ENCODE results near the gene SLC44A2.

The SLC44A2 gene

GRCh38 chr19:10625003-10625761, at the start of gene SLC44A2:
Gene SLC44A2, plus strand, starts transcription at chr19:10625553. Its CDS starts 81 bp downstream, at chr19:10625634.
- DNase-seq, result no peak

DNA sequence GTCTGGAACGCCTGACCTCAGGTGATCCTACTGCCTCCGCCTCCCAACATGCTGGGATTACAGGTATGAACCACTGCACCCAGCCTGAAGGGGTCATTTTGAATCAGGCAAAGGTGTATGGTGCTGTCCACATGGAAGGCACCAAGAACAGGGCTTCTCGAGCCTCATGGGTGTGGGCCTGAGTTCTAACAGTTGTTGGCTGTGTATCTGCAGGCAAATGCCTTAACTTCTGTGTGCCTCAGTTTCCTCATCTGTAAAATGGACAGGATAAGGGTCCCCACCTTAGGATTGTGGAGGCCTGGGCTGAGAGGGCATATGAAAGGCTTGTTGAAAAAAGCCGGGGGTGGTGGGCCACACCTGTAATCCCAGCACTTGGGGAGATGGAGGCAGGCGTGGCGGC, 47.4 kb upstream of the SLC44A2 start:
- DNase-seq, result no peak

DNA sequence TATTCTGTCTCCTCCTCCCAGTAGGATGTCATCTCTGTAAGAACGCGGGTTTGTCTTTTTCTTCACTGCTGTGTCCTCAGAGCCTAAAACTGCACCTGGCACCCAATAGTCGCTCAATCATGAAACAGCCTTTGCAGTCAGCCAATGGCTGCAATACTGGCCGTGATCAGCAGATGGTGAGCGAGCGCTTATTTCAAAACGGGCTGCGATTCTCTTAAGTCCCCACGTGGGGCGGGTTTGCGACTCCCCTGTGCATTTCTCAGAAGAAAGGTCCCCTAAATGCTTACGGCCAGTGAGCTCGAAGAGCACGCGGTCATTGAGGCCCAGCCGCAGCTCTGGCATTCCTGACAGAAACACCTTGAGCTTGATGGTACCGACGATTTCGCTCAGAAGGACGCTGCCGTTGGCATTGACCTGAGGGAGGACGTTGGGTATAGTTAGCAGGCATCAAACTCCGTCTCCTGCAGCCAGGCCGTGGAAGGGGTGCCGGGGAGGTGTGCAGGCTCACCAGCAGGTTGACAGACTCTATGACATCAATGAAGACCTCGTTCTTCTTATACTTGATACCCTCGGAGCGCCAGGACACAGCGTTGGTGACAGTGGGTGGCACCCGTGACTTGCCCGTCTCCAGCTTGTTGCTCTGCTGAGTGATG, 44.2 kb upstream of the SLC44A2 start:
- peak; percentile 62 for DNase-seq

DNA sequence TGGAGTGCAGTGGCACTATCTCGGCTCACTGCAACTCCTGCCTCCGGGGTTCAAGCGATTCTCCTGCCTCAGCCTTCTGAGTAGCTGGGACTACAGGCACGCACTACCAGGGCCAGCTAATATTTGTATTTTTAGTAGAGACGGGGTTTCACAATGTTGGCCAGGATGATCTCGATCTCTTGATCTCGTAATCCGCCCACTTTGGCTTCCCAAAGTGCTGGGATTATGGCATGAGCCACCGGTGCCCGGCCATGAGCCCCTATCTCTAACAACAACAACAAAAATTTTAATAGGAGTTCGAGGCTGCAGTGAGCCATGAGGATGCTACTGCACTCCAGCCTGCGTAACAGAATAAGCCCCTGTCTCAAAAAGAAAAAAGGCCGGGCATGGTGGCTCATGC, 43.3 kb upstream of the SLC44A2 start:
- DNase-seq, result no peak

GRCh38 chr19:10583036-10583776, 42.1 kb upstream of the SLC44A2 start:
- DNase-seq, result no peak

DNA sequence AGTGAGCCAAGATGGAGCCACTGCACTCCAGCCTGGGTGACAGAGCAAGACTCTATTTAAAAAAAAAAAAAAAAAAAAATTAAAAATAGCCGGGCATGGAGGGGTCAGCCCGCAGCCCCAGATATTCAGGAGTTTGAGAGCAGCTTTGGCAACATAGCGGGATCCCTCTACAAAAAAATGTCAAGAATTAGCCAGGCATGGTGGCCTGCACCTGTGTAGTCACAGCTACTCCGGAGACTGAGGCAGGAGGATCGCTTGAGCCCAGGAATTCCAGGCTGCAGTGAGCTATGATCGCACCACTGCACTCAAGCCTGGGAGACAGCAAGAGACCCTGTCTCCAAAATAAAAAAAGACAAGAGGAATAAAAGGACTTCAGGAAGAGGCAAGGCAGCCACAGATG, 39.0 kb upstream of the SLC44A2 start:
- no peak for DNase-seq

- no peak for DNase-seq
Observed at GRCh38 chr19:10587022-10587838, 38.1 kb upstream of the SLC44A2 start, which contains the start of gene AP1M2. Gene AP1M2, minus strand, starts transcription at chr19:10587312. Its CDS starts 81 bp downstream, at chr19:10587231.

- DNase-seq, result no peak
Observed at GRCh38 chr19:10587839-10588150, 37.6 kb upstream of the SLC44A2 start.

GRCh38 chr19:10593148-10593547, 32.2 kb upstream of the SLC44A2 start:
- DNase-seq, result no peak

- DNase-seq, result no peak
Observed at GRCh38 chr19:10593820-10594637, 31.3 kb upstream of the SLC44A2 start.

DNA sequence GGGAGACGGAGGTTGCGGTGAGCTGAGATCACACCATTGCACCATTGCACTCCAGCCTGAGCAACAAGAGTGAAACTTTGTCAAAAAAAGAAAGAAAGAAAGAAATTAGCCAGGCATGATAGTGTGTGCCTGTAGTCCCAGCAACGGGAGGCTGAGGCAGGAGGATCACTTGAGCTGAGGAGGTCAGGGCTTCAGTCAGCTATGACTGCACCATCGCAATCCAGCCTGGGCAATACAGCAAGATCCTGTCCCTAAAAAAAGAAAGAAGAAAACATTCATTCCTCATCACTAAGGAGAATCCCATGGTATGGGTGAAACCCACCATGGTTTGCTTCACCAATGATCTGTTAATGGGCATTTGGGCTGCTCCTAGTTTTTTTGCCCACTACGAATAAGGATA, 25.2 kb upstream of the SLC44A2 start:
- no peak for DNase-seq

- DNase-seq, result no peak
Observed at GRCh38 chr19:10601999-10602329, 23.4 kb upstream of the SLC44A2 start.

- no peak for DNase-seq
Observed at GRCh38 chr19:10602330-10603083, 22.8 kb upstream of the SLC44A2 start.

- no peak for DNase-seq
Observed at GRCh38 chr19:10603084-10603872, 22.1 kb upstream of the SLC44A2 start.

GRCh38 chr19:10603873-10604459, 21.4 kb upstream of the SLC44A2 start:
- DNase-seq, result no peak

- no peak for DNase-seq
Observed at GRCh38 chr19:10604460-10604980, 20.8 kb upstream of the SLC44A2 start.

- DNase-seq, result no peak
Observed at GRCh38 chr19:10611907-10612306, 13.4 kb upstream of the SLC44A2 start.

DNA sequence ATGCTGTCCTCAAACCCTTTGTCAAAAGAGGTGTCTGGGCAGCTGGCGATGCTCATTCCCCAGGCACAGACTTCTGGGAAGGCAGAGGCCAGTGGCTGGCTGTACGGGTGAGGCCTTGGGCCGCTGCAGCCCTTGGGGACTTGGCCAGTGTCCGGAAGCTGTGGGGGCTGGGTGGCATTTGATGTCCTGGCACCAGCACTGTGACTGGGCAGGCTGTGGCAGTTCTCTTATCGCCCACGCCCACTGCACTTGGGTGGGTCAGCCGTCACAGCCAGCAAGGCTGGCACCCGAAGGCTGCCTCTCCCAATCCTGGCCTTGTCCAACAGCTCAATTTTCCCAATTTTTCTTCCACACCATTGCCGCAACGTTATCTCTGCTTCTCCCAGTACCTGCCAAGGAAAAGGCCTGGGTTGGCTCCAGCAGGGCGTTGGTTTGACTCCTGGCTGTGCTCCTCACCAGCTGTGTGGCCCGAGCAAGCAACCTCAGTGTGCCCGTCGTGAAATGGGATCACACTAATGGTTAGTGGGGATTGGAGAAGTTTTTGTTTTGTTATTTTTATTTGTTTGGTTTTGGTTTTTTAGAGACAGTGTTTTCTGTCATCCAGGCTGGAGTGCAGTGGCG, 12.7 kb upstream of the SLC44A2 start:
- DNase-seq, result no peak

DNA sequence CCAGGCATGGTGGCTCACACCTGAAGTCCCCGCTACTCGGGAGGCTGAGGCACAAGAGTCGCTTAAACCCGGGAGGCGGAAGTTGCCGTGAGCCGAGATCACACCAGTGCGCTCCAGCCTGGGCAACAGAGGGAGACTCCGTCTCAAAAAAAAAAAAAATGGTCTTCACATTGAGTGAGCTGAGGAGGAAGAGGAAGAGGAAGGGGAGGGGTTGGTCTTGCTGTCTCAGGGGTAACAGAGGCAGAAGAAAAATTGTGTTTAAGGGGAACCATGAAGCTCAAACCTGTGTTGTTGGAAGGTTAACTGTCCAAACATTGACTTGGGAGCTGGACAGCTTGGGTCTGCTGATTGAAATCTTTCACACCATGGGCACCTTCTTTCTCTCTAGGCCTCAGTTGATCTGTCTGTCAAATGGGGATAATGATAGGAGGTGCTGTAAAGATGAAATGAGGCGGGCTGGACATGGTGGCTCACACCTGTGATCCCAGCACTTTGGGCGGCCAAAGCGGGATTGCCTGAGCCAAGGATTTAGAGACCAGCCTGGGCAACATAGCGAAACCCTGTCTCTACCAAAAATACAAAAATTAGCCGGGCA, 9.8 kb upstream of the SLC44A2 start:
- DNase-seq, result no peak
